Naive thymus-derived CD8-positive, alpha-beta T cell (primary cell): ENCODE data around the gene RAP2A. TPM values are rescaled to one million over a fixed set of nuclear protein-coding genes. Genes with fewer than 3 reads are reported as not detected.

ENCODE experiments used
- ATAC-seq, 2 donors: fragments of 150-1000 bp; cut with Tn5 transposase in 1 of 2; sonication (Bioruptor Pico), chemical (Tn5 transposase) in 1 of 2; 1 replicate in 1 of 2; 2 replicates in 1 of 2; pipeline ENCODE4 v1.10.0; 2021; ENCODE audit warnings: mild to moderate bottlenecking in 2 of 2, moderate library complexity in 2 of 2
- POLR2A ChIA-PET: fragments of 350-600 bp; sonication (Branson Sonifier 250); formaldehyde crosslinking; loops from one replicate; lab custom pipeline; 2021; ENCODE audit warnings: antibody characterized with exemption; lab: Charles Lee
- DNase-seq, 10 donors: peaks; one replicate each; pipeline versions ENCODE4 v3.0.0 to v3.0.0-alpha.2; 2020 to 2022
- H3K27ac Mint-ChIP-seq, 10 donors: one replicate each; pipeline ENCODE4 v1.8.0; 2020 to 2022; ENCODE audit warnings: mild to moderate bottlenecking in 10 of 10, mixed read lengths in 10 of 10, moderate library complexity in 4 of 10, inconsistent platforms in 1 of 10
- H3K27me3 Mint-ChIP-seq, 5 donors: one replicate each; pipeline ENCODE4 v1.8.0; 2021 to 2022; ENCODE audit warnings: mixed read lengths in 5 of 5
- H3K36me3 Mint-ChIP-seq, 3 donors: one replicate each; pipeline ENCODE4 v1.8.0; 2020 to 2022; ENCODE audit warnings: mixed read lengths in 3 of 3, mild to moderate bottlenecking in 2 of 3, inconsistent platforms in 1 of 3
- H3K4me1 Mint-ChIP-seq, 4 donors: one replicate each; pipeline ENCODE4 v1.8.0; 2021 to 2022; ENCODE audit warnings: mixed read lengths in 4 of 4
- H3K4me3 Mint-ChIP-seq, 10 donors: one replicate each; pipeline ENCODE4 v1.8.0; 2020 to 2022; ENCODE audit warnings: mild to moderate bottlenecking in 10 of 10, mixed read lengths in 10 of 10, moderate library complexity in 6 of 10, inconsistent platforms in 1 of 10
- H3K9me3 Mint-ChIP-seq, 9 donors: one replicate each; pipeline ENCODE4 v1.8.0; 2020 to 2022; ENCODE audit warnings: mixed read lengths in 9 of 9, mild to moderate bottlenecking in 3 of 9, inconsistent platforms in 1 of 9, moderate library complexity in 1 of 9
- polyA plus RNA-seq, 3 donors: library from polyadenylated mRNA; unstranded; fragments of 300-500 nt; fragmentation: Illumina TruSeq; gene quantifications; one replicate each; pipeline ENCODE4 v1.2.3, GENCODE V29; 2021
- total RNA-seq, 8 experiments: library from RNA in 2 of 8; stranded (reverse) in 2 of 8; gene quantifications; one replicate each; pipeline ENCODE4 v1.2.3 and lab custom pipeline; 2021 to 2026

The RAP2A gene
- total and polyA plus RNA-seq, 5 experiments from 2014 or later, result 1.8 to 19.2 (median 3.5) TPM

DNA sequence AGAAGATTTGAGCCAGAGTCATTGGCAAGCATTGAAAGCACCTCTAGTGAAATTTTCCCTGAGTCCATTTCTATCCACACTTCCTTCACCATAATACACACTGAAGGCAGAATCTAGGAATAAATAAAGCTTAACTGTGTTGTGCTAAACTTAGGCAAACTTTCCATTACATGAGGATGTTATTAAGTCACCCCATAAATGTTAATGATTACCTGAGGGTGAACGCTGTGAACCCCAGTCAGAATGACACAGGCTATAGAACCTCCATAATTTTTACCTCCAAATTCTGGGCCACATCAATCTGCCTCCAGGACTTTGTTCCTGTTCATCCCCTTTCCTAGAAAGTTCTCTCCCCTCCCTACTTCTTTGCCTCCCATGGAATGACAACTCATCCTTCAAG, 71.0 kb downstream of the RAP2A start:
- Mint-ChIP-seq H3K4me3 (no peak overlapping the region), H3K9me3 (peaks cover 0 to 7% (median 0%) of the 10 kb centered on the region in 9 donors), H3K27me3 (peaks cover 3 to 16% (median 9%) of the 10 kb centered on the region in 5 donors), H3K36me3 (peaks cover 0 to 2% (median 0%) of the 10 kb centered on the region in 3 donors), H3K27ac (peak overlapping the region in 1 of 10 donors; percentile 4), H3K4me1 (peaks cover 0 to 8% (median 0%) of the 10 kb centered on the region in 4 donors)
- no peak for ATAC-seq
- POLR2A ChIA-PET, result no interaction called here
- no peak for DNase-seq

DNA sequence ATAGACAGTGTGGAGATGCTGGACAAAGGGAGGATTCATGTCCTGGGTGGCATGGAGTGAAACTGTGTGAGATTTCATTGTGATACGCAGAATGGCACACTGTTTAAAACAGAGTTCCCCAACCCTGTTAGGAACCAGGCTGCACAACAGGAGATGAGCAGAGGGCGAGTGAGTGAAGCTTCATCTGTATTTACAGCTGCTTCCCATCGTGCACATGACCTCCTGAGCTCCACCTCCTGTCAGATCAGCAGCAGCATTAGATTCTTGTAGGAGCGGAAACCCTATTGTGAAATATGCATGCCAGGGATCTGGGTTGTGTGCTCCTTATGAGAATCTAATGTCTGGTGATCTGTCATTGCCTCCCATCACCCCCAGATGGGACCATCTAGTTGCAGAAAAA, 72.5 kb downstream of the RAP2A start:
- Mint-ChIP-seq H3K4me1 (peaks cover 0 to 8% (median 0%) of the 10 kb centered on the region in 4 donors), H3K27me3 (peaks cover 3 to 24% (median 10%) of the 10 kb centered on the region in 5 donors), H3K9me3 (peaks cover 0 to 18% (median 5%) of the 10 kb centered on the region in 9 donors), H3K4me3 (no peak overlapping the region), H3K36me3 (peaks cover 0 to 15% (median 2%) of the 10 kb centered on the region in 3 donors), H3K27ac (peak overlapping the region in 1 of 10 donors; percentile 50)
- POLR2A ChIA-PET, result no interaction called here
- ATAC-seq, result no peak
- DNase-seq, result no peak

DNA sequence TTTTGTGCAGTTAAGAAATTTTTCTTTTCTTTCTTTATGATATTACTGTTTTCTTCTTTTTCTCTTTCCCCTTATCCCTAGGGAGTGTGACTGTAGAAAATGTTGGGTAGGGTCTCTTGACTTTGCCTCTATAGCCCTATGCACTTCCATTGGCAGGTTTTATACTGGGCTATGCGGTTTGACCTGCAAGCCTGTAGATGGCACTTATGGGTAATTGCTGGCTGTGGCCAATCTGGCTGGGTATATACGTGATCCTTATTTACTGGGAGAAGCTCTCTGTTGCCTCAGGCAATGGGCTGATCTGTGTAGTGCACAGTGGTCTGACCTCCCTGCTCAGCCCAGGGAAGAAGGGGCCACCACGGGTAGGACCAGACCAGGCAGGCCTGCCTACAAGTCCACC, 78.8 kb downstream of the RAP2A start:
- H3K27ac Mint-ChIP-seq, result no peak overlapping the region
- POLR2A ChIA-PET, result no interaction called here
- H3K4me3 Mint-ChIP-seq, result no peak overlapping the region
- H3K4me1 Mint-ChIP-seq, result no peaks in the 10 kb centered on the region
- DNase-seq, result no peak
- H3K36me3 Mint-ChIP-seq, result peaks cover 0 to 38% (median 6%) of the 10 kb centered on the region in 3 donors
- ATAC-seq, result no peak
- peaks cover 3 to 41% (median 14%) of the 10 kb centered on the region in 5 donors for H3K27me3 Mint-ChIP-seq
- H3K9me3 Mint-ChIP-seq, result peaks cover 5 to 34% (median 16%) of the 10 kb centered on the region in 9 donors

DNA sequence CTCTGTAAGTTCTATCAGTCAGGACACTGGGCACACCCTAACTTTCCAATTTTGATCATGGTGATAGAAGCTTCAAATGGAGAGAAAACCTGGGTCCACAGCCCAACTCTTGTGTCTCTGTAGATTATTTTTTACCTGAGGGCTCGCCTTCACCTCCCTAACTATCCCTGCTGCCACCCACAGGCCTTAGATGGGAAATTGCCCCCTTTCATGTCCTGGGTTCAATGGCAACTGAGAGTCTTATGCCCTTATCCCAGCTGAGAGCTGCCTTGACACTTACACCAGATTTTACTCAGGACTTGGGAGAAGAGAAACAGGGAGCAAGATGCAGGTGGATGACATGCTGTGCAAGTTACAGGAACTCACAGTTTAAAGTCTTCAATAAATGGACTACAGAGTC, 81.7 kb downstream of the RAP2A start:
- DNase-seq (no peak), ATAC-seq (no peak)
- Mint-ChIP-seq H3K4me1 (no peaks in the 10 kb centered on the region), H3K9me3 (peaks cover 5 to 26% (median 17%) of the 10 kb centered on the region in 9 donors), H3K27ac (no peak overlapping the region), H3K36me3 (peaks cover 0 to 35% (median 6%) of the 10 kb centered on the region in 3 donors), H3K4me3 (no peak overlapping the region), H3K27me3 (peaks cover 4 to 34% (median 12%) of the 10 kb centered on the region in 5 donors)
- POLR2A ChIA-PET, result no interaction called here

DNA sequence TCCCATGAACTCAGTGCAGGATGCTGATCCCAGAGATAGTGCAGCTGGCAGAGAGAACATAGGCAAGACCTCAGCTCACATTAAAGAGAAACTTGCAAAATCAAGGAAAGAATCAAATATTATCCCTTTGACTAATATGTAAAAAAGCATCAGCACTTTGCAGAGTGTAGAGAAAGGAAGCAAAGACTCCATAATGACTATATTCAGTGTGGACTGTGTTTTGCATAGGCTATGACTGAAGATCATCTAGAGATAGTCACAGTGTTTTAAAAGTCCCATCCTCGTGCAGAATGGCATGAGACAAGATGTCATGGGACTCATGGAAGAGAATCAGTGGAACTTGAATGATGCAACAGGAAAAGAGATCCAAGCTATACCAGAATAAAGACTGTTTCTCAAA, 84.0 kb downstream of the RAP2A start:
- ATAC-seq (no peak), DNase-seq (no peak)
- Mint-ChIP-seq H3K27ac (no peak overlapping the region), H3K9me3 (peaks cover 0 to 8% (median 3%) of the 10 kb centered on the region in 9 donors), H3K36me3 (peaks cover 0 to 14% (median 0%) of the 10 kb centered on the region in 3 donors), H3K4me1 (no peaks in the 10 kb centered on the region), H3K4me3 (no peak overlapping the region), H3K27me3 (peaks cover 4 to 24% (median 11%) of the 10 kb centered on the region in 5 donors)
- POLR2A ChIA-PET, result no interaction called here

Other genes starting within 250 kb of the RAP2A start
- 10 to 100 TPM; 31.8 to 35.4 TPM for gene MBNL2, start 211.8 kb upstream of the RAP2A start, total RNA-seq
- gene MBNL2, start 211.8 kb upstream of the RAP2A start, polyA plus RNA-seq, result 10 to 100 TPM; 12.2 to 14.5 (median 14.5) TPM